Smooth muscle cell (in vitro differentiated cells): ENCODE results near the gene CAPN5. TPM values are rescaled to one million over a fixed set of nuclear protein-coding genes. Genes with fewer than 3 reads are reported as not detected.

ENCODE experiments used
- DNase-seq: peaks from one replicate; lab custom pipeline; 2025; ENCODE audit not compliant: unreplicated experiment; lab: John Stamatoyannopoulos, UW
- H2AFZ ChIP-seq: fragments of 200-600 bp; sonication (generic); 2 replicates; pipeline ENCODE4 v1.6.0; 2016; ENCODE audit warnings: antibody characterized with exemption, low read depth, mild to moderate bottlenecking
- H3F3A ChIP-seq: fragments of 200-600 bp; sonication (generic); 2 replicates; pipeline ENCODE4 v1.6.0; 2017; ENCODE audit warnings: antibody characterized with exemption, low read depth
- H3K27ac ChIP-seq: fragments of 200-600 bp; sonication (generic); 2 replicates; pipeline ENCODE4 v1.5.1; 2016; ENCODE audit warnings: low read depth, mild to moderate bottlenecking
- H3K27me3 ChIP-seq: fragments of 200-600 bp; sonication (generic); 2 replicates; pipeline ENCODE4 v1.6.1; 2016; ENCODE audit warnings: low read depth, mild to moderate bottlenecking
- H3K36me3 ChIP-seq: fragments of 200-600 bp; sonication (generic); 2 replicates; pipeline ENCODE4 v1.5.1; 2016; ENCODE audit warnings: low read depth
- H3K4me1 ChIP-seq: fragments of 200-600 bp; sonication (generic); 2 replicates; pipeline ENCODE4 v1.5.1; 2016; ENCODE audit warnings: low read depth
- H3K4me2 ChIP-seq: fragments of 200-600 bp; sonication (generic); 2 replicates; pipeline ENCODE4 v1.6.0; 2016; ENCODE audit warnings: mild to moderate bottlenecking
- H3K4me3 ChIP-seq: fragments of 200-600 bp; sonication (generic); 2 replicates; pipeline ENCODE4 v1.5.1; 2016; ENCODE audit warnings: mild to moderate bottlenecking
- H3K79me2 ChIP-seq: fragments of 200-600 bp; sonication (generic); 2 replicates; pipeline ENCODE4 v1.6.0; 2016; ENCODE audit warnings: low read depth, mild to moderate bottlenecking
- H3K9ac ChIP-seq: fragments of 200-600 bp; sonication (generic); 2 replicates; pipeline ENCODE4 v1.6.0; 2016; ENCODE audit warnings: low read depth
- H3K9me3 ChIP-seq: fragments of 200-600 bp; sonication (generic); replicated peaks from 2 replicates; pipeline ENCODE4 v1.5.1; 2016; ENCODE audit warnings: low read depth
- H4K20me1 ChIP-seq: fragments of 200-600 bp; sonication (generic); 2 replicates; pipeline ENCODE4 v1.6.0; 2016; ENCODE audit warnings: low read depth
- CTCF ChIP-seq: fragments of 200-600 bp; sonication (generic); IDR thresholded peaks from 2 replicates; pipeline ENCODE4 v1.5.1; 2017; ENCODE audit warnings: borderline replicate concordance, mild to moderate bottlenecking, antibody characterized with exemption; ENCODE audit not compliant: insufficient read depth, poor library complexity, severe bottlenecking
- WGBS: methylation state at CpG from one replicate; pipeline ENCODE4 v1.1.7; 2016; ENCODE audit warnings: low lambda C conversion rate; 5-methylcytosine and 5-hydroxymethylcytosine counted together
- polyA plus RNA-seq: library from polyadenylated mRNA; unstranded; fragments of >200 nt; fragmentation: Nextera tagmentation; extraction: Ambion mirVana; gene quantifications from 2 replicates; pipeline ENCODE4 v1.2.1, GENCODE V29; 2016
- total RNA-seq: library from RNA; depleted of rRNA; stranded (reverse); fragments of >200 nt; gene quantifications from 2 replicates; pipeline ENCODE4 v1.2.3, GENCODE V29; 2014

CAPN5 gene
- total and polyA plus RNA-seq, 2 experiments from 2014 or later = 15.5 to 23.1 TPM

GRCh38 chr11:77171885-77172665 is 105.3 kb downstream of the CAPN5 start:
- Histone ChIP-seq H3K4me2 (no peak overlapping the region), H3K36me3 (no peaks in the 10 kb centered on the region), H3K9me3 (no peaks in the 10 kb centered on the region), H3K27me3 (no peaks in the 10 kb centered on the region), H3K79me2 (no peaks in the 10 kb centered on the region), H3K4me3 (no peak overlapping the region), H3K4me1 (peaks cover 34% of the 10 kb centered on the region), H2AFZ (no peak overlapping the region), H3K9ac (no peak overlapping the region), H4K20me1 (no peaks in the 10 kb centered on the region), H3K27ac (no peak overlapping the region), H3F3A (no peaks in the 10 kb centered on the region)
- WGBS = 41% methylated on average over 20 of the region's 20 CpGs
- no peak for DNase-seq
- TF ChIP-seq CTCF = no peak

GRCh38 chr11:77172666-77172982 is 105.9 kb downstream of the CAPN5 start:
- Histone ChIP-seq H3K9ac (no peak overlapping the region), H3K4me2 (no peak overlapping the region), H3K36me3 (no peaks in the 10 kb centered on the region), H3K79me2 (no peaks in the 10 kb centered on the region), H2AFZ (no peak overlapping the region), H4K20me1 (no peaks in the 10 kb centered on the region), H3K27me3 (no peaks in the 10 kb centered on the region), H3K4me3 (no peak overlapping the region), H3K9me3 (no peaks in the 10 kb centered on the region), H3K27ac (no peak overlapping the region), H3F3A (no peaks in the 10 kb centered on the region), H3K4me1 (peaks cover 34% of the 10 kb centered on the region)
- WGBS = 81% methylated on average over 16 of the region's 16 CpGs
- no peak for TF ChIP-seq CTCF
- no peak for DNase-seq

- H3K79me2 ChIP-seq = no peaks in the 10 kb centered on the region
- no peaks in the 10 kb centered on the region for H3F3A ChIP-seq
- no peak overlapping the region for H3K4me2 ChIP-seq
- no peaks in the 10 kb centered on the region for H3K27me3 ChIP-seq
- no peak overlapping the region for H3K4me3 ChIP-seq
- no peaks in the 10 kb centered on the region for H3K9me3 ChIP-seq
- no peak overlapping the region for H3K27ac ChIP-seq
- H4K20me1 ChIP-seq = no peaks in the 10 kb centered on the region
- no peak for DNase-seq
- H3K4me1 ChIP-seq = peaks cover 34% of the 10 kb centered on the region
- H3K9ac ChIP-seq = no peak overlapping the region
- H2AFZ ChIP-seq = no peak overlapping the region
- 85% methylated on average over 10 of the region's 10 CpGs for WGBS
- no peak for TF ChIP-seq CTCF
- H3K36me3 ChIP-seq = no peaks in the 10 kb centered on the region
Observed at GRCh38 chr11:77173494-77173893, 106.7 kb downstream of the CAPN5 start.

- no peaks in the 10 kb centered on the region for H4K20me1 ChIP-seq
- no peak overlapping the region for H2AFZ ChIP-seq
- H3K79me2 ChIP-seq = no peaks in the 10 kb centered on the region
- H3F3A ChIP-seq = no peaks in the 10 kb centered on the region
- no peak overlapping the region for H3K4me3 ChIP-seq
- no peak for TF ChIP-seq CTCF
- peaks cover 34% of the 10 kb centered on the region for H3K4me1 ChIP-seq
- no peaks in the 10 kb centered on the region for H3K36me3 ChIP-seq
- no peak overlapping the region for H3K27ac ChIP-seq
- no peak overlapping the region for H3K4me2 ChIP-seq
- 93% methylated on average over 16 of the region's 16 CpGs for WGBS
- no peak overlapping the region for H3K9ac ChIP-seq
- H3K27me3 ChIP-seq = no peaks in the 10 kb centered on the region
- no peak for DNase-seq
- H3K9me3 ChIP-seq = no peaks in the 10 kb centered on the region
Observed at GRCh38 chr11:77174559-77174958, 107.8 kb downstream of the CAPN5 start.
